T-helper 17 cell (primary cell): ENCODE results near the gene SLC9A4. TPM values are rescaled to one million over a fixed set of nuclear protein-coding genes. Genes with fewer than 3 reads are reported as not detected.

Experiments
- ATAC-seq: fragments of 150-1000 bp; cut with Tn5 transposase; 2 replicates; pipeline ENCODE4 v1.10.0; 2021; ENCODE audit warnings: mild to moderate bottlenecking, moderate library complexity
- DNase-seq, 3 donors: peaks; one replicate each; pipeline versions ENCODE4 v3.0.0 to v3.0.0-alpha.2; 2020 to 2021
- H3K9me3 ChIP-seq: one replicate; pipeline ENCODE4 v1.7.0; 2013; ENCODE audit warnings: low read length, mild to moderate bottlenecking; ENCODE audit not compliant: control insufficient read depth, poor library complexity, severe bottlenecking
- H3K27ac Mint-ChIP-seq: one replicate; pipeline ENCODE4 v1.8.0; 2022; ENCODE audit warnings: mild to moderate bottlenecking, moderate library complexity, mixed read lengths
- H3K27me3 Mint-ChIP-seq: one replicate; pipeline ENCODE4 v1.8.0; 2022; ENCODE audit warnings: mixed read lengths
- H3K36me3 Mint-ChIP-seq: one replicate; pipeline ENCODE4 v1.8.0; 2022; ENCODE audit warnings: low read depth, mixed read lengths
- H3K4me1 Mint-ChIP-seq: one replicate; pipeline ENCODE4 v1.8.0; 2022; ENCODE audit warnings: mild to moderate bottlenecking, mixed read lengths
- H3K4me3 Mint-ChIP-seq: one replicate; pipeline ENCODE4 v1.8.0; 2022; ENCODE audit warnings: mild to moderate bottlenecking, moderate library complexity, mixed read lengths
- total RNA-seq, 4 donors: library from RNA in 2 of 4; stranded (reverse) in 2 of 4; gene quantifications; one replicate each; pipeline ENCODE4 v1.2.3 and lab custom pipeline; 2022 to 2026

Gene SLC9A4
- total RNA-seq (under 1 TPM; 0.12 to 0.18 TPM), total RNA-seq (lab: John Stamatoyannopoulos, UW) (0 reads per million in 2 donors)

GRCh38 chr2:102473020-102473419 is at the start of gene SLC9A4:
SLC9A4 (plus strand) TSS chr2:102473226; CDS start chr2:102473760, 534 bp downstream.
- DNase-seq (peak in 2 of 3 donors; percentile 13 to 34), ATAC-seq (peak; percentile 69)
- no peaks in the 10 kb centered on the region for H3K9me3 ChIP-seq
- Mint-ChIP-seq H3K4me3 (no peak within 1 kb of the TSS), H3K36me3 (peaks cover 4% of the 10 kb centered on the region), H3K27me3 (peaks cover 36% of the 10 kb centered on the region), H3K4me1 (peaks cover 2% of the 10 kb centered on the region), H3K27ac (no peak within 1 kb of the TSS)

- no peak for DNase-seq
- no peak for ATAC-seq
- Mint-ChIP-seq H3K27me3 (no peaks in the 10 kb centered on the region), H3K4me1 (peaks cover 45% of the 10 kb centered on the region), H3K36me3 (no peaks in the 10 kb centered on the region), H3K27ac (peak overlapping the region; percentile 17), H3K4me3 (peak overlapping the region; percentile 28)
- no peaks in the 10 kb centered on the region for H3K9me3 ChIP-seq
These were observed 49.7 kb upstream of the SLC9A4 start for GRCh38 chr2:102423368-102423767.

- H3K27me3 Mint-ChIP-seq: no peaks in the 10 kb centered on the region
These were observed 48.3 kb upstream of the SLC9A4 start for GRCh38 chr2:102424754-102425153.

DNA sequence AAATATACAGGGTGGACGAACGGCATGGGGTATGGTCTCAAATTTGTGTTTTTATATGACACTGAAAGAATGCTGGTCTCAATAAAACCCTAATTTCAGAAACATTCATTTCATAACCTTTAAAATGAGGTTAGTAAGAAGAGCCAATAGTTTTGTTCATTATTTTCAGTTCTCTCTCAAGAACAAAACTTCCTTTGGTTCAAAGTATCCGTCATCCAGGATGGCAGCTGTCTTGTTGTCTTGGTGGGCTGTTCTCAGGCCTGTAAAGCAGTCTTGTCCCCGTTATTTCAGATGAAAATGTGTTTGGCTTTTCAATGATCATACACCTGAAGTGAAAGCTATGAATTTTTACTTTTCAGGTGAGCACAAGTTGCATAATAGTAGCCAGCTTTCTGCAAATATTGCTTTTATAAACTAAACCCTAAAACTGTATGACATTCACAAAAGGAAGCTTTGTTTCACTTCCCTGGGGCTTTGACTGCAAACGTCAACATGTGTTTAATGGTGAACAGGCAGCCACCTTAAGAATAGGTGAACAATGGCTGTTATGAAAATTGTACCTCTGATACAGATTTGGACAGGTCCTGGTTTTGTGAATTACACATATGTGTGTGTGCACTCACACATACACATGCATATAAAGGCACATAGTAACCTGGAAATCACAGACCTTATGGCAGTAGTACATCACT is 47.4 kb upstream of the SLC9A4 start:
- H3K36me3 Mint-ChIP-seq: no peaks in the 10 kb centered on the region

More at GRCh38 chr2:102424754-102425153, 48.3 kb upstream of the SLC9A4 start:
- H3K4me1 Mint-ChIP-seq: peaks cover 40% of the 10 kb centered on the region
- no peaks in the 10 kb centered on the region for H3K9me3 ChIP-seq
- DNase-seq: no peak
- H3K4me3 Mint-ChIP-seq: no peak overlapping the region
- H3K27ac Mint-ChIP-seq: peak overlapping the region; percentile 76
- no peaks in the 10 kb centered on the region for H3K36me3 Mint-ChIP-seq
- ATAC-seq: no peak

GRCh38 chr2:102427249-102427648 is 45.8 kb upstream of the SLC9A4 start:
- H3K4me1 Mint-ChIP-seq: peaks cover 30% of the 10 kb centered on the region
- no peak overlapping the region for H3K4me3 Mint-ChIP-seq
- H3K9me3 ChIP-seq: no peaks in the 10 kb centered on the region
- no peak overlapping the region for H3K27ac Mint-ChIP-seq
- ATAC-seq: no peak
- DNase-seq: no peak
- peaks cover 2% of the 10 kb centered on the region for H3K36me3 Mint-ChIP-seq
- no peaks in the 10 kb centered on the region for H3K27me3 Mint-ChIP-seq

More for the DNA sequence above, 47.4 kb upstream of the SLC9A4 start:
- H3K9me3 ChIP-seq: no peaks in the 10 kb centered on the region
- DNase-seq (no peak), ATAC-seq (no peak)
- peak overlapping the region; percentile 42 for H3K4me3 Mint-ChIP-seq
- H3K4me1 Mint-ChIP-seq: peaks cover 36% of the 10 kb centered on the region
- H3K27ac Mint-ChIP-seq: peak overlapping the region; percentile 76
- no peaks in the 10 kb centered on the region for H3K27me3 Mint-ChIP-seq

DNA sequence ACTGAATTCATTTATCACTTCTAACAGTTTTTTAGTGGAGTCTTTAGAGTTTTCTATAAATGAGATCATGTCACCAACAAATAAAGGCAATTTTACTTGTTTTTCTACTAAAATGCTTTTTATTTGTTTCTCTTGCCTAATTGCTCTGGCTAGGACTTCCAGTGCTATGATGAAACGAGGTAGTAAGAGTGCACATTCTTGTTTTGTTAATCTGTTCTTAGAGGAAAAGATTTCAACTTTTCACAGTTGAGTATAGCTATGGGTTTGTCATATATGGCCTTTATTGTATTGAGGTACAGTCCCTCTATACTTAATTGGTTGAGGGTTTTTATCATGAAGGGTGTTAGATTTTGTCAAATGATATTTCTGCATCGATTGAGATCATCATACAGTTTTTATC is 44.5 kb upstream of the SLC9A4 start:
- Mint-ChIP-seq H3K27me3 (no peaks in the 10 kb centered on the region), H3K4me3 (no peak overlapping the region), H3K27ac (no peak overlapping the region), H3K4me1 (peaks cover 20% of the 10 kb centered on the region), H3K36me3 (peaks cover 2% of the 10 kb centered on the region)
- no peak for ATAC-seq
- no peak for DNase-seq
- H3K9me3 ChIP-seq: no peaks in the 10 kb centered on the region

GRCh38 chr2:102432386-102432785 is 40.6 kb upstream of the SLC9A4 start:
- Mint-ChIP-seq H3K4me1 (peaks cover 23% of the 10 kb centered on the region), H3K27ac (no peak overlapping the region), H3K36me3 (peaks cover 6% of the 10 kb centered on the region), H3K4me3 (no peak overlapping the region), H3K27me3 (no peaks in the 10 kb centered on the region)
- ATAC-seq (no peak), DNase-seq (no peak)
- no peaks in the 10 kb centered on the region for H3K9me3 ChIP-seq

- H3K4me1 Mint-ChIP-seq: peaks cover 23% of the 10 kb centered on the region
- H3K4me3 Mint-ChIP-seq: no peak overlapping the region
- no peaks in the 10 kb centered on the region for H3K27me3 Mint-ChIP-seq
- DNase-seq (no peak), ATAC-seq (no peak)
- no peak overlapping the region for H3K27ac Mint-ChIP-seq
- H3K36me3 Mint-ChIP-seq: peaks cover 6% of the 10 kb centered on the region
- no peaks in the 10 kb centered on the region for H3K9me3 ChIP-seq
These were observed 38.9 kb upstream of the SLC9A4 start for GRCh38 chr2:102433973-102434654.

GRCh38 chr2:102434655-102435381 is 38.2 kb upstream of the SLC9A4 start:
- no peak overlapping the region for H3K27ac Mint-ChIP-seq
- ATAC-seq (no peak), DNase-seq (no peak)
- peaks cover 21% of the 10 kb centered on the region for H3K4me1 Mint-ChIP-seq
- H3K36me3 Mint-ChIP-seq: peaks cover 6% of the 10 kb centered on the region
- no peaks in the 10 kb centered on the region for H3K27me3 Mint-ChIP-seq
- H3K4me3 Mint-ChIP-seq: no peak overlapping the region
- no peaks in the 10 kb centered on the region for H3K9me3 ChIP-seq

- no peak for DNase-seq
- H3K36me3 Mint-ChIP-seq: peaks cover 6% of the 10 kb centered on the region
- no peaks in the 10 kb centered on the region for H3K27me3 Mint-ChIP-seq
- no peaks in the 10 kb centered on the region for H3K9me3 ChIP-seq
- H3K4me1 Mint-ChIP-seq: peaks cover 18% of the 10 kb centered on the region
- peak overlapping the region; percentile 64 for H3K27ac Mint-ChIP-seq
- ATAC-seq: no peak
- H3K4me3 Mint-ChIP-seq: no peak overlapping the region
These were observed 37.3 kb upstream of the SLC9A4 start for GRCh38 chr2:102435741-102436140.

DNA sequence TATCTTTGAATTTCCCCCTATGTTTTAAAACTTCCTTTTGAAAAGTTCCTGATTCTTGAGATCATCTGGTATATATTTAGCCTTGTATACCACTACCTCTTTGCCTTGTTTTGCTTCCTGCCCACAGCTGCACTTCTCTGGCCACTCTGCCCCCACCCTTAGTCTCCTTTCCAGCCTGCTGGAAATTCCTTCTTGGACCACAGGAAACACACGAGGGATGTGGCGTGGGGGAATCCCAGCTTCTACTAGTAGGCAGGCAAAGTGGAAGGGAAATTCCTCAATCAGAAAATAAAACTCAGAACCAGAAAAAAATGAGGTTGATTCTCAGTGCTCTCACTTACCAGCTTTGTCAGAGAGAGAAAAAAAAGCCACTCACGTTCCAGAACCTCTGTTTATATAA is 36.7 kb upstream of the SLC9A4 start:
- no peak for DNase-seq
- Mint-ChIP-seq H3K27ac (peak overlapping the region; percentile 64), H3K4me3 (no peak overlapping the region), H3K27me3 (no peaks in the 10 kb centered on the region), H3K36me3 (peaks cover 5% of the 10 kb centered on the region), H3K4me1 (peaks cover 16% of the 10 kb centered on the region)
- H3K9me3 ChIP-seq: no peaks in the 10 kb centered on the region
- ATAC-seq: no peak

DNA sequence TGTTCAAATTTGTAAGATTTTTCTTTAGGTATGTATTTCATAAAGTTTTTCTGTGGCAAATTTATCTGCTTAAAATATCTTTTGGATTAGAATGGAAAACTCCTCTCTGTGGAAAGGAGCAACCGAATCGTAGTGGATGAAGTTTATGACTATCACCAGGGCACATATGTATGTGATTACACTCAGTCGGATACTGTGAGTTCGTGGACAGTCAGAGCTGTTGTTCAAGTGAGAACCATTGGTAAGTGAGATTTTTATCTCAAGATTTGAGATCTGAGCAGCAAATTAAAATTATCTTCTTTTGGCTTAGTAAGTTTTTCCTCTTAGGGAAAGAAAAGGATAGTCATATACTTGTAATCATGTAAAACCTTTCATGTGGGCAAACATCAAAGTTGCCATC is 35.9 kb upstream of the SLC9A4 start:
- Mint-ChIP-seq H3K4me3 (no peak overlapping the region), H3K4me1 (peaks cover 14% of the 10 kb centered on the region), H3K27me3 (no peaks in the 10 kb centered on the region), H3K36me3 (peaks cover 4% of the 10 kb centered on the region), H3K27ac (no peak overlapping the region)
- no peaks in the 10 kb centered on the region for H3K9me3 ChIP-seq
- no peak for DNase-seq
- no peak for ATAC-seq

- DNase-seq (no peak), ATAC-seq (no peak)
- H3K4me1 Mint-ChIP-seq: peaks cover 19% of the 10 kb centered on the region
- no peaks in the 10 kb centered on the region for H3K27me3 Mint-ChIP-seq
- no peaks in the 10 kb centered on the region for H3K9me3 ChIP-seq
- H3K27ac Mint-ChIP-seq: no peak overlapping the region
- peaks cover 4% of the 10 kb centered on the region for H3K36me3 Mint-ChIP-seq
- no peak overlapping the region for H3K4me3 Mint-ChIP-seq
These were observed 34.9 kb upstream of the SLC9A4 start for GRCh38 chr2:102438111-102438510.
